Tibial artery (tissue), 4 donors: Measurements from ENCODE around the gene GNG13.
"Not testable (repeated sequence)": the region's sequence is repeated elsewhere in the genome, so short reads cannot be mapped to it uniquely, and the experiment has no call there.

Source experiments
- DNase-seq, 2 donors: peaks; one replicate each; pipeline ENCODE4 v3.0.0-alpha.2; 2019
- H3K27ac ChIP-seq, 2 donors: fragments of 200-600 bp; sonication (generic) in 1 of 2; 1 replicate in 1 of 2; 2 replicates in 1 of 2; pipeline ENCODE4 v1.5.1; 2018 to 2019; ENCODE audit warnings: mild to moderate bottlenecking in 1 of 2
- H3K27me3 ChIP-seq, 2 donors: fragments of 200-600 bp; sonication (generic) in 1 of 2; one replicate each; pipeline versions ENCODE4 v1.5.1 to v1.6.0; 2016 to 2019
- H3K36me3 ChIP-seq, 3 donors: fragments of 200-600 bp; sonication (generic) in 2 of 3; one replicate each; pipeline ENCODE4 v1.5.1; 2016 to 2019; ENCODE audit warnings: mild to moderate bottlenecking in 2 of 3
- H3K4me1 ChIP-seq, 4 donors: fragments of 200-600 bp; sonication (generic) in 2 of 4; 1 replicate in 3 of 4; 2 replicates in 1 of 4; pipeline ENCODE4 v1.5.1; 2016 to 2019
- H3K4me3 ChIP-seq, 2 donors: fragments of 200-600 bp; sonication (generic) in 1 of 2; 1 replicate in 1 of 2; 2 replicates in 1 of 2; pipeline ENCODE4 v1.5.1; 2018 to 2019; ENCODE audit warnings: mild to moderate bottlenecking in 2 of 2
- H3K9me3 ChIP-seq, 3 donors: fragments of 200-600 bp; sonication (generic) in 1 of 3; one replicate each; pipeline ENCODE4 v1.5.1; 2016 to 2019
- intact Hi-C: fragments of 100-400 bp; cut with DNase I; formaldehyde crosslinking; loops from one replicate; pipeline ENCODE4 v1.15.0; 2023; ENCODE audit warnings: low total_unique reads
- TF ChIP-seq, protein P1 (sequence below), 2 experiments: fragments of 200-600 bp in 1 of 2; fragments of 450-650 bp in 1 of 2; IDR thresholded peaks; one replicate each; pipeline ENCODE4 v1.5.1; 2017 to 2019; ENCODE audit warnings: antibody characterized with exemption in 2 of 2, mild to moderate bottlenecking in 1 of 2, moderate library complexity in 1 of 2

GNG13 gene

DNA sequence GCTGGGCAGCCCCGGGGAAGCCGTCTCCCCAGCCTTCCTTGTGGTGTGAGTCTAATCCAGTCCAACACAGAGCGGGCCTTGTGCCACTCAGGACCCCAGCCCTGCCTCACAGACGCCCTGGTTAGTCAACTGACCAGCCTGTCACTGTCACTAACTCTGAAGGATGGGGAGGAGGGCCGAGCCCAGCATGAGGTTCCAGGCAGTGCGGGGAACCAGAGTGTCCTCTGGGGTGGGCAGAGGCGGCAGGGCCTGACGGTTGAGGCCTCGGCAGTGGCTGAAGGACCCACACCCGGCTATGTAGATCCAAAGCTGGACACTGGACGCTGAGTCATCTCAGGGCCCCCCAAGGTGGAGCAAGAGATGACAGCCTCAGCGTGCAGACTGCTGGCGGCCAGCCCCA is 21.0 kb downstream of the GNG13 start:
- TF ChIP-seq, protein P1, sequence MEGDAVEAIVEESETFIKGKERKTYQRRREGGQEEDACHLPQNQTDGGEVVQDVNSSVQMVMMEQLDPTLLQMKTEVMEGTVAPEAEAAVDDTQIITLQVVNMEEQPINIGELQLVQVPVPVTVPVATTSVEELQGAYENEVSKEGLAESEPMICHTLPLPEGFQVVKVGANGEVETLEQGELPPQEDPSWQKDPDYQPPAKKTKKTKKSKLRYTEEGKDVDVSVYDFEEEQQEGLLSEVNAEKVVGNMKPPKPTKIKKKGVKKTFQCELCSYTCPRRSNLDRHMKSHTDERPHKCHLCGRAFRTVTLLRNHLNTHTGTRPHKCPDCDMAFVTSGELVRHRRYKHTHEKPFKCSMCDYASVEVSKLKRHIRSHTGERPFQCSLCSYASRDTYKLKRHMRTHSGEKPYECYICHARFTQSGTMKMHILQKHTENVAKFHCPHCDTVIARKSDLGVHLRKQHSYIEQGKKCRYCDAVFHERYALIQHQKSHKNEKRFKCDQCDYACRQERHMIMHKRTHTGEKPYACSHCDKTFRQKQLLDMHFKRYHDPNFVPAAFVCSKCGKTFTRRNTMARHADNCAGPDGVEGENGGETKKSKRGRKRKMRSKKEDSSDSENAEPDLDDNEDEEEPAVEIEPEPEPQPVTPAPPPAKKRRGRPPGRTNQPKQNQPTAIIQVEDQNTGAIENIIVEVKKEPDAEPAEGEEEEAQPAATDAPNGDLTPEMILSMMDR (IDR thresholded peaks at IDR 0.05) = no peak
- peaks cover 0 to 16% (median 0%) of the 10 kb centered on the region in 4 donors for H3K4me1 ChIP-seq
- H3K9me3 ChIP-seq = no peaks in the 10 kb centered on the region
- H3K4me3 ChIP-seq = no peak overlapping the region
- H3K36me3 ChIP-seq = no peaks in the 10 kb centered on the region
- no peak for DNase-seq
- no peak overlapping the region for H3K27ac ChIP-seq
- peaks cover 0 to 84% of the 10 kb centered on the region in 2 donors for H3K27me3 ChIP-seq
- intact Hi-C loops = no loop called here

DNA sequence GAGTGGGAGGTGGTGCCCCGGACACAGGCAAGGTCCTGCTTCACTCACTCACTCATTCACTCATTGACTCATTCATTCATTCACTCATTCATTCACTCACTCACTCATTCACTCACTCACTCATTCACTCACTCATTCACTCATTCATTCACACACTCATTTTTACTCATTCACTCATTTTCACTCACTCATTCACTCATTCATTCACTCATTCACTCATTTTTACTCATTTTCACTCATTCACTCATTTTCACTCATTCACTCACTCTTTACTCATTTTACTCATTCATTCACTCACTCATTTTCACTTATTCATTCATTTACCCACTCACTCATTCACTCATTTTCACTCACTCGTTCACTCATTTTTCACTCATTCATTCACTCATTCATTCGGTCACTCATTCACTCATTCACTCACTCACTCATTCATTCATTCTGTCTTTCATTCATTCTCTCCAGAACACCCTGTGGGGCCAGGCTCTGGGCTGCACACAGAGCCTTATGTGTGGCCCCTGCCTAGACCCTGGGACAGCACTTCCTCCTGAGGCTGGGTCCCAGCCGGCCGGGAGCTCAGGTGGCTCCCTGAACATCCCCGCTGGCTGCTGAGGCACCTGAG is 21.5 kb downstream of the GNG13 start:
- H3K4me3 ChIP-seq = no peak overlapping the region
- peaks cover 0 to 88% of the 10 kb centered on the region in 2 donors for H3K27me3 ChIP-seq
- TF ChIP-seq, protein P1 (IDR thresholded peaks at IDR 0.05) = no peak
- DNase-seq = no peak
- H3K4me1 ChIP-seq = peaks cover 0 to 16% (median 0%) of the 10 kb centered on the region in 4 donors
- H3K27ac ChIP-seq = no peak overlapping the region
- intact Hi-C loops = no loop called here
- no peaks in the 10 kb centered on the region for H3K9me3 ChIP-seq
- H3K36me3 ChIP-seq = no peaks in the 10 kb centered on the region

DNA sequence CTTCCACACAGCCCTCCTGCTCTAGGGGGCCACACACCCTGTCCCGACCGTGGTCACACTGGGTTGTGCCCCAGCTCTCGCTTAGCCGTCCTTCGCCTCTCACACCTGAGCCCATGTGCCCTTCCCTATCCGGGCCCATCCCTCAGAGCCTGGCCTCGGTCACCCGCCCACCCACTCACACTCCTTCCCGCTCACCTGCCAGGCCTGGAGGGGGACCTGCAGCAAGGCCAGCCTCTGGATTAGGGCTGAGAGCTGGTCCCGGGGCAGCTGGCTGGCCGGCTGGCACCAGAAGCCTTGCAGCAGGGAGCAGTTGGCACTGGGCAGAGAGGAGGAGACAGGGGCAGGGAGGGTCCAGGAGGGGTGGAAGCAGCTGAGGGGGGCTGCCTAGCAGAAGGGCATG is 22.1 kb downstream of the GNG13 start:
- Histone ChIP-seq H3K4me3 (no peak overlapping the region), H3K27me3 (peaks cover 0 to 87% of the 10 kb centered on the region in 2 donors), H3K9me3 (no peaks in the 10 kb centered on the region), H3K36me3 (no peaks in the 10 kb centered on the region), H3K27ac (no peak overlapping the region), H3K4me1 (peaks cover 0 to 10% (median 0%) of the 10 kb centered on the region in 4 donors)
- TF ChIP-seq, protein P1 (IDR thresholded peaks at IDR 0.05) = no peak
- intact Hi-C loops = no loop called here
- DNase-seq = no peak

DNA sequence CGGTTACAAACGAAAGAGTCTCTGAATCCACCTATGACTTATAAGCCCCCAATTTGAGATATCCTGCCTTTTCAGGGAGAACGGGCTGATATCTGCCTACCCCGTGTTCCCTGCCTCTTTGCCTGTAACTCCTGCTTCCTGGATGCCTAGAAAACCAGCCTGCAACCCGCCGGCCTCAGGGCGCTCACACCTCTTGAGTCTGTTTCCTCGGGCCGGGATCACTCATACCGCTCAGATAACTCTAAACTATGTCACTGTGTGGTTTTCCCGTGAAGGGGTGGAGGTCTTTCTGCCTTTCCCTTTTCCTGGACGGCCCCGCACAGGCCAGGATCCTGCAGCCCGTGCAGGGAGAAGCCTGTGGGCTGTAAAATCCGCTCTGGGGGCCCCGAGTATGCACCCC is 22.7 kb downstream of the GNG13 start:
- intact Hi-C loops = no loop called here
- TF ChIP-seq, protein P1 (IDR thresholded peaks at IDR 0.05) = no peak
- no peak overlapping the region for H3K27ac ChIP-seq
- no peak overlapping the region for H3K4me3 ChIP-seq
- H3K27me3 ChIP-seq = peaks cover 0 to 83% of the 10 kb centered on the region in 2 donors
- no peaks in the 10 kb centered on the region for H3K9me3 ChIP-seq
- no peak for DNase-seq
- H3K36me3 ChIP-seq = no peaks in the 10 kb centered on the region
- H3K4me1 ChIP-seq = peaks cover 0 to 5% (median 0%) of the 10 kb centered on the region in 4 donors

DNA sequence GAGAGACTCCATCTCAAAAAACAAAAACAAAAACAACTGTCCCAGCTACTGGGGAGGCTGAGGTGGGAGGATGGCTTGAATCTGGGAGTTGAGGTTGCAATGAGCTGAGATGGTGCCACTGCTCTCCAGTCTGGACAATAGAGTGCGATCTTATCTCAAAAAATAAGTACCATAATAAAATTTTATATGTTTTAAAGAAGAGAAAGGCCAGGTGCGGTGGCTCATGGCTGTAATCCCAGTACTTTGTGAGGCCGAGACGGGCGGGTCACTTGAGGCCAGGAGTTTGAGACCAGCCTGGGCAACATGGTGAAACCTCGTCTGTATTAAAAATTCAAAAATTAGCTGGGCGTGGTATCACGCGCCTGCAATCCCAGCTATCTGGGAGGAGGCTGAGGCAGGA is 23.7 kb downstream of the GNG13 start:
- TF ChIP-seq, protein P1 (IDR thresholded peaks at IDR 0.05) = no peak
- intact Hi-C loops = no loop called here
- H3K36me3 ChIP-seq = no peaks in the 10 kb centered on the region
- H3K4me1 ChIP-seq = no peaks in the 10 kb centered on the region
- no peak for DNase-seq
- H3K27me3 ChIP-seq = peaks cover 0 to 76% of the 10 kb centered on the region in 2 donors
- H3K9me3 ChIP-seq = no peaks in the 10 kb centered on the region
- H3K4me3 ChIP-seq = no peak overlapping the region
- H3K27ac ChIP-seq = no peak overlapping the region

DNA sequence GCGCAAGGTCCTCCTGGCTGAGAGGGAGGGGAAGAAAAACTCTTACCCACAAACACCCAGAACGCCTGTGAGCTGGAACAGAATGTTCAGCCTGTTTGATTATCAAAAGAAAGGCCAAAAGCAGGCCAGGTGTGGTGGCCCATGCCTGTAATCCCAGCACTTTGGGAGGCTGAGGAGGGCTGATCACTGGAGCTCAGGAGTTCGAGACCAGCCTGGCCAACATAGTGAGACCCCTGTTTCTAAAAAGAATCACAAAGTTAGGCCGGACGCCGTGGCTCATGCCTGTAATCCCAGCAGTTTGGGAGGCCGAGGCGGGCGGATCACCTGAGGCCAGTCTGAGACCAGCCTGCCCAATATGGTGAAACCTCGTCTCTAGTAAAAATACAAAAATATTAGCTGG is 24.2 kb downstream of the GNG13 start:
- H3K27me3 ChIP-seq = peaks cover 0 to 75% of the 10 kb centered on the region in 2 donors
- H3K4me3 ChIP-seq, H3K36me3 ChIP-seq, H3K4me1 ChIP-seq, H3K27ac ChIP-seq, DNase-seq, H3K9me3 ChIP-seq, intact Hi-C loops: not testable (repeated sequence)
